ENCODE results near the gene DAPK1.

DNA sequence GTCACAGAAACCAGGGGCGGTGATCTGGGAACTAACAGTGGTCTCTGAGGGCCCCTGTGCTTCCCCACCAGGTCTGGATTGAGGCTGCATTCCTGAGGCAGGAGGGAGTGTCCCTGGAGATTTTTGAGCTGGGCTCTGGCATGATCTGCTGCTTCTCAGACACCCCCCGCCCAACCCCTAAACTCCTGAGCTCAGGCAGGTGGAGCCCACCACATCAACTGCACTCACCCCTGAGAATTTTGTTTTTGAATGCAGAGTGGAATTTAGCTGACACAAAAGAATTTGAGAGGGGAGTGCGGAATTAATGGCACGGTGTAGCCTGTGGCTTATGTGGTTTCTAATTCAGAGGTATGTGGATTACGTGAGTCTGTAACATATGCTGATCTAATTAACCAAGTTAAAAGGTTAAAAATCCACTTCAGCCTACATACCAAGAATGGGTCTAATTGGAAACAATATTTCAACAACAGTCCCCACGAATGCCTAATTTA lies 204.3 kb downstream of the DAPK1 start:
- TF ChIP-seq POLR2A (IDR thresholded peaks at IDR 0.05; ENCODE audit: low read length) (no peak), GATA1 (IDR thresholded peaks at IDR 0.05; ENCODE audit: low read depth, low read length) (no peak)

Measured in erythroblast (primary cell).